Activated naive CD4-positive, alpha-beta T cell treated with anti-CD3 and anti-CD28 coated beads, Interleukin-2, amount 50 U/mL, for 24 hours (primary cell): ENCODE data around the gene KAZN.

Experiments
- H3K27ac Mint-ChIP-seq: one replicate; pipeline ENCODE4 v1.8.0; 2021; ENCODE audit warnings: mild to moderate bottlenecking, mixed read lengths
- H3K27me3 Mint-ChIP-seq: one replicate; pipeline ENCODE4 v1.8.0; 2021; ENCODE audit warnings: mixed read lengths
- H3K36me3 Mint-ChIP-seq: one replicate; pipeline ENCODE4 v1.8.0; 2021; ENCODE audit warnings: mixed read lengths
- H3K4me1 Mint-ChIP-seq: one replicate; pipeline ENCODE4 v1.8.0; 2021; ENCODE audit warnings: mixed read lengths
- H3K4me3 Mint-ChIP-seq: one replicate; pipeline ENCODE4 v1.8.0; 2021; ENCODE audit warnings: mild to moderate bottlenecking, mixed read lengths
- H3K9me3 Mint-ChIP-seq: one replicate; pipeline ENCODE4 v1.8.0; 2021; ENCODE audit warnings: mixed read lengths

The KAZN gene

GRCh38 chr1:15008783-15009729 lies 410.6 kb downstream of the KAZN start:
- Mint-ChIP-seq H3K36me3 (no peaks in the 10 kb centered on the region), H3K27ac (no peak overlapping the region), H3K9me3 (no peaks in the 10 kb centered on the region), H3K27me3 (peaks cover 2% of the 10 kb centered on the region), H3K4me3 (no peak overlapping the region), H3K4me1 (no peaks in the 10 kb centered on the region)

- no peaks in the 10 kb centered on the region for H3K9me3 Mint-ChIP-seq
- no peak overlapping the region for H3K4me3 Mint-ChIP-seq
- H3K27me3 Mint-ChIP-seq, result peaks cover 2% of the 10 kb centered on the region
- H3K4me1 Mint-ChIP-seq, result no peaks in the 10 kb centered on the region
- H3K36me3 Mint-ChIP-seq, result no peaks in the 10 kb centered on the region
- H3K27ac Mint-ChIP-seq, result no peak overlapping the region
Observed at GRCh38 chr1:15011160-15011559, 412.7 kb downstream of the KAZN start.

- no peak overlapping the region for H3K4me3 Mint-ChIP-seq
- H3K4me1 Mint-ChIP-seq, result no peaks in the 10 kb centered on the region
- no peak overlapping the region for H3K27ac Mint-ChIP-seq
- H3K9me3 Mint-ChIP-seq, result no peaks in the 10 kb centered on the region
- H3K36me3 Mint-ChIP-seq, result no peaks in the 10 kb centered on the region
- H3K27me3 Mint-ChIP-seq, result peaks cover 2% of the 10 kb centered on the region
Observed at GRCh38 chr1:15011661-15012060, 413.2 kb downstream of the KAZN start.

- H3K9me3 Mint-ChIP-seq, result no peaks in the 10 kb centered on the region
- H3K4me3 Mint-ChIP-seq, result no peak overlapping the region
- peaks cover 2% of the 10 kb centered on the region for H3K27me3 Mint-ChIP-seq
- H3K4me1 Mint-ChIP-seq, result no peaks in the 10 kb centered on the region
- H3K36me3 Mint-ChIP-seq, result no peaks in the 10 kb centered on the region
- H3K27ac Mint-ChIP-seq, result no peak overlapping the region
Observed at GRCh38 chr1:15012822-15013221, 414.3 kb downstream of the KAZN start.

GRCh38 chr1:15013767-15014166 lies 415.3 kb downstream of the KAZN start:
- Mint-ChIP-seq H3K9me3 (no peaks in the 10 kb centered on the region), H3K27ac (no peak overlapping the region), H3K4me1 (no peaks in the 10 kb centered on the region), H3K36me3 (no peaks in the 10 kb centered on the region), H3K4me3 (no peak overlapping the region), H3K27me3 (peaks cover 2% of the 10 kb centered on the region)

- Mint-ChIP-seq H3K9me3 (no peaks in the 10 kb centered on the region), H3K36me3 (no peaks in the 10 kb centered on the region), H3K4me3 (no peak overlapping the region), H3K27ac (no peak overlapping the region), H3K27me3 (peaks cover 2% of the 10 kb centered on the region), H3K4me1 (no peaks in the 10 kb centered on the region)
Observed at GRCh38 chr1:15014516-15014915, 416.0 kb downstream of the KAZN start.

- H3K4me1 Mint-ChIP-seq, result no peaks in the 10 kb centered on the region
- H3K36me3 Mint-ChIP-seq, result no peaks in the 10 kb centered on the region
- no peaks in the 10 kb centered on the region for H3K9me3 Mint-ChIP-seq
- H3K27ac Mint-ChIP-seq, result no peak overlapping the region
- peaks cover 2% of the 10 kb centered on the region for H3K27me3 Mint-ChIP-seq
- H3K4me3 Mint-ChIP-seq, result no peak overlapping the region
Observed at GRCh38 chr1:15016001-15016400, 417.5 kb downstream of the KAZN start.

- Mint-ChIP-seq H3K4me3 (no peak overlapping the region), H3K27ac (no peak overlapping the region), H3K9me3 (no peaks in the 10 kb centered on the region), H3K36me3 (no peaks in the 10 kb centered on the region), H3K4me1 (no peaks in the 10 kb centered on the region), H3K27me3 (no peaks in the 10 kb centered on the region)
Observed at GRCh38 chr1:15016526-15016925, 418.0 kb downstream of the KAZN start.

- Mint-ChIP-seq H3K9me3 (no peaks in the 10 kb centered on the region), H3K4me3 (no peak overlapping the region), H3K36me3 (no peaks in the 10 kb centered on the region), H3K4me1 (no peaks in the 10 kb centered on the region), H3K27me3 (no peaks in the 10 kb centered on the region), H3K27ac (no peak overlapping the region)
Observed at GRCh38 chr1:15017120-15017519, 418.6 kb downstream of the KAZN start.

GRCh38 chr1:15018767-15019166 lies 420.3 kb downstream of the KAZN start:
- no peaks in the 10 kb centered on the region for H3K4me1 Mint-ChIP-seq
- H3K4me3 Mint-ChIP-seq, result no peak overlapping the region
- H3K27ac Mint-ChIP-seq, result no peak overlapping the region
- H3K27me3 Mint-ChIP-seq, result no peaks in the 10 kb centered on the region
- no peaks in the 10 kb centered on the region for H3K36me3 Mint-ChIP-seq
- no peaks in the 10 kb centered on the region for H3K9me3 Mint-ChIP-seq

DNA sequence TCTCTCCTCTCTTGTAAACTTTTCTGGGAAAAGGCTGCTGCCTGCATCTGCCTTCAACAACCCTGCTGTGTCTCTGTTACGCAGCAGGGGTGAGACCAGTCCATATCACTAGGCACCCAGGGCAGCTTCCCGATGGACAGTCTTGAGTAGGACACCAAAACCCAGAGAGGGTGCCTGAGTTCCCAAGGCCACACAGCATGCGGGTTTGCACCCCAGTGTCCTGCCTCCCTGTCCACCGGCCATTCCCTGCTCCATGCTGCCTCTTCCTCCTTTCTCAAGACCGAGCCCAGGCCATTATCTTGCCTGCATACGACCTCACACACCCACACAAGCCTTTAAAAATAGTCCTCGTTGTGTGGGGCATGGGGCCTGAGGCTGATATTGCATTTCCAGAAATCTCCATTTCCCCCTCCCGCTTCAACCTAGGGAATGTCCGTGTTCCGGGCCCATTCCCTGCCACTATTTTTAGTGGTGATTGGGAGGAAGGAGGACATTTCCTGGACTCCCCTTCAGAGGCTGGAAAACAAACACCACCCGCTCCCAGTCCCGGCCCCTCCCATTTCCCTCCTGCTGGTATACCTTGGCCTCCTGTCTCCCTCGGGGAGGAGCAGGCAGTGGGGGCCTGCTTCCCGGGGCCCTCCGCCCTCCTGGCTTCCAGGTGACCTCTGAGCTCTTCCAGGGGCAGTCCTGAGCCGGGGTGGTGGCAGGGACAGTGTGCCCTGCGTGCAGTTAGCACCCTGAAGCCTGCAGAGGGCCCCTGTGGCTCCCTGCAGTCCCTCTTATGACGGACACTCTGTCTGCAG lies 422.7 kb downstream of the KAZN start:
- Mint-ChIP-seq H3K36me3 (no peaks in the 10 kb centered on the region), H3K4me3 (no peak overlapping the region), H3K27me3 (no peaks in the 10 kb centered on the region), H3K27ac (no peak overlapping the region), H3K4me1 (no peaks in the 10 kb centered on the region), H3K9me3 (no peaks in the 10 kb centered on the region)

DNA sequence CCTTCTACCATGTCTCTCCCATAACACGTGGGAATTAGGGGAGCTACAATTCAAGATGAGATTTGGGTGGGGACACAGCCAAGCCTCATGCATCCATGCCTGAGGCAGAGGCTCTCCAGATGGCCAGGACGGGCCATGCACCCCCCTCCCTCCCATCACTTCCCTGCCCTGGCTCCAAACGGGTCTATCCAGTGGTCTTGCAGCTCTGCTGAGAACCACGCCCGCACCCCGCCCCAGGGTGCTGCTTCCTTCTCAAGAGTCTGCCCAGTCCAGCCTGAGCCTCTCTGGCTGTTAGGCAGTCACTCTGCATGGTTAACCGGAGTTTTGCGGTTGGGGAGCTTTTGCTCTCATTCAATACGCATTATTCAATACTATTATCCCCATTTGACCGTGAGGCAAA lies 423.6 kb downstream of the KAZN start:
- Mint-ChIP-seq H3K9me3 (no peaks in the 10 kb centered on the region), H3K4me1 (no peaks in the 10 kb centered on the region)

GRCh38 chr1:15023205-15023604 lies 424.7 kb downstream of the KAZN start:
- Mint-ChIP-seq H3K4me1 (no peaks in the 10 kb centered on the region), H3K27me3 (no peaks in the 10 kb centered on the region), H3K27ac (no peak overlapping the region), H3K9me3 (no peaks in the 10 kb centered on the region), H3K4me3 (no peak overlapping the region), H3K36me3 (no peaks in the 10 kb centered on the region)

More for the DNA sequence above, 423.6 kb downstream of the KAZN start:
- H3K4me3 Mint-ChIP-seq, result no peak overlapping the region
- H3K27me3 Mint-ChIP-seq, result no peaks in the 10 kb centered on the region
- H3K27ac Mint-ChIP-seq, result no peak overlapping the region
- no peaks in the 10 kb centered on the region for H3K36me3 Mint-ChIP-seq

DNA sequence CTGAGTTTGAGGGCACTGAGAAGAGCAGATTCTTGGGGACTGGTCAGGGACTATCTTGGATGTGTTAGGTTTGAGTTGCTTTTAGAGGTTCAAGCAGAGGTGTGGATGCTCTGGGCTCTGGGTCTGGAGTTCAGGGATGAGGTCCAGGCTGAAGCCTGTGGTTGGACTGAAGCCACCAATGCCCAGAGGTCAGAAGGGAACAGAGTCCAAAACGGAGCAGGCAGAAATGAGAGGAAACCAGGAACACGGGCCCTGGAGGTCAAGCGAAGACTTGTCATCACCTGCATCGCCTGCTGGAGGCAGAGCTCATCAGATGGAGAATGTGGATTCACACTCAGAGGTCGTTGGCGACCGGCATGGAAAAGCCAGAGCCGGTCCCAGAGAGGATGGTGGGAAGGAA lies 425.5 kb downstream of the KAZN start:
- Mint-ChIP-seq H3K27ac (no peak overlapping the region), H3K4me3 (no peak overlapping the region), H3K36me3 (no peaks in the 10 kb centered on the region), H3K9me3 (no peaks in the 10 kb centered on the region), H3K27me3 (no peaks in the 10 kb centered on the region), H3K4me1 (no peaks in the 10 kb centered on the region)

- H3K9me3 Mint-ChIP-seq, result no peaks in the 10 kb centered on the region
- H3K36me3 Mint-ChIP-seq, result no peaks in the 10 kb centered on the region
Observed at GRCh38 chr1:15026117-15026489, 427.6 kb downstream of the KAZN start.

GRCh38 chr1:15027515-15027986 lies 429.1 kb downstream of the KAZN start:
- H3K27ac Mint-ChIP-seq, result no peak overlapping the region
- no peaks in the 10 kb centered on the region for H3K9me3 Mint-ChIP-seq
- H3K4me3 Mint-ChIP-seq, result no peak overlapping the region
- no peaks in the 10 kb centered on the region for H3K4me1 Mint-ChIP-seq
- no peaks in the 10 kb centered on the region for H3K36me3 Mint-ChIP-seq
- no peaks in the 10 kb centered on the region for H3K27me3 Mint-ChIP-seq

More at GRCh38 chr1:15026117-15026489, 427.6 kb downstream of the KAZN start:
- Mint-ChIP-seq H3K4me1 (no peaks in the 10 kb centered on the region), H3K4me3 (no peak overlapping the region), H3K27me3 (no peaks in the 10 kb centered on the region), H3K27ac (no peak overlapping the region)
